Left cardiac atrium (tissue), 4 donors: ENCODE data around the gene SMYD3. TPM values are rescaled to one million over a fixed set of nuclear protein-coding genes. Genes with fewer than 3 reads are reported as not detected.
A peak's percentile ranks its signal among the peaks of the same experiment; 100 is the strongest.

Experiments
- ATAC-seq, 2 donors: fragments of 200-7000 bp; cut with Tn5 transposase; one replicate each; pipeline ENCODE4 v1.9.1; 2020; ENCODE audit warnings: mild to moderate bottlenecking in 2 of 2, moderate library complexity in 2 of 2
- DNase-seq: peaks from one replicate; pipeline ENCODE4 v3.0.0-alpha.2; 2020
- intact Hi-C, 2 donors: fragments of 100-400 bp; cut with DNase I; formaldehyde crosslinking; loops; one replicate each; pipeline versions ENCODE4 v1.14.1 to v1.15.1; 2022 to 2023
- total RNA-seq, 2 donors: library from RNA; stranded (reverse); fragmentation: NEBNext Ultra II Directional; extraction: Animal tissue kit (Norgen Biotek cat#: 25700); gene quantifications; one replicate each; pipeline ENCODE4 v1.2.1, GENCODE V29; 2021
- donor health status: DM: no; HTN: yes; CAD: no.
- donor health status: DM: no; HTN: yes; CAD: no; lungs with severe emphysema.
- donor health status: DM: yes; HTN: yes; CAD: no.
- donor health status: Dilated cardiomyopathy.

Gene SMYD3
- total RNA-seq, 2 donors from 2014 or later: 6.5 to 11.9 TPM

DNA sequence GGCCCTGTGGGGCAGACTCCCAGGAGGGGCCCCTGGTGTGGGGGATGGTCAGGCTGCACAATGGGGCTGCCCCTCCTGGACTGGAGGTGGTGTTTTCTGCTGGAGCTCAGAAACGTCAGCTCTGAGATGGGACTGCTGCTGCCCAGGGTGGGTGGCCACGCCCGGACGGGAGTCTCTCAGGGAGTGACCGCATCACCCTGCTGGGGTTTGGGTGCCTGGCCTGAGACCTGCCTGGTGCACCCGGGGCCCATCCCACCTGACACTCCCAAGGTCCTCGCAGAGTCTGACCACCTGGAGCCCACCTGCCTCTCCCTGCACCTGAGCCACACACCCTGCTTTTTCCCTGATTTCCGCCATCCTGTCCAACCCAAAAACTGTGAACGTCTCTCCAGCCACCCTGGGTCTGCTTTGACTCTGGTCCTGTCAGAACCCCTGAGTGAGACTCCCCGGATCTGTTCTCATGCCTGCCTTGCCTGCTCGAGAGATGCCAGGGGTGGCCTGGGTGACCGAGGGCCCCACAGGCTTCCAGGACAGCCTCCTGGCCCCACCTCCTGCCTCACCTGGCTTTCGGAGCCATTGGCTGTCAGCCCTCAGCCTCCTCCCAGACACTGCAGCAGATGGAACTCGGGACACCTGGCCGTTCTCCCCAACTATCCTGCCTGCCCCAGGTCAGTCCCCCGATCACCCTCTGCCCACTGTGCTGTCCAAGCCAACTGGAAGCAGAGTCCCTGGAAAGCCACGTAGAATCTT, 11.6 kb upstream of the SMYD3 start:
- intact Hi-C loops: no loop called here
- no peak for ATAC-seq
- DNase-seq: no peak

DNA sequence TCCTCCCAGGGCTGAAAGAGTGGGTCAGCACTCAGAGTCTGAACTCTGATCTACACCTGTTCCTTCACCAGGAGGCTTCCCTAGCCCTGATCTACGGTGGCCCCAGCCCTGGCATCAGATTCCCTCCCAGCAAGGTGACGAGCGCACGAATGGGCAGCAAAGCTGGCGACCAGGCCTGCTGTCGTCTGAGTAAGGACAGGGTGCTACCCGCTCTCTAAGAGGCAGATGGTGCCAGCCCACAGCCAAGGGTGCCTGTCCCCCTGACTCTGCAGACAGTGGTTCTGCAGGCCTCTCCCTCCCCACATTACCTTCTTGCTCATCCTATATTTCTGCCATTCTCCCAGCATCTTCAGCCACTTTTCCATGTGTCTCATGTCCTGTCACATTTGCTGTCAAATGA, 10.3 kb upstream of the SMYD3 start:
- intact Hi-C loops: no loop called here
- no peak for ATAC-seq
- no peak for DNase-seq

DNA sequence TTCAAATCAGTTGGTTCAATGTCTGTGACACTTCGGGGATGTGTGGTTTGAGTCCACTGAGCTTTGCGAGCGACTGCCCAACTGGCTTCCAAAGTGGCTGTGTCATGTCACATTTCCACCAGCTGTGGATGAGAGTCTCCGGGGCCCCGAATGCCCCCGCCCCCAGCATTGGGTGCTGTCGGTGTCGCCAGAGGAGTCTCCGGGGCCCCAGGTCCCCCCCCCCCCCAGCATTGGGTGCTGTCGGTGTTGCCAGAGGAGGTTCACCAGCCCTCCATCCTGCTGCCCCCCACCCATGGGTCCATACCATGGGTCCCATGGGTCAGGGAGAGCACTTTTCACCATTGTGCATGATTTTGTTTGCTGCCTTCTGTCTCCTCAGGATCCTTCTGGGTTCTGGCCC, 9.0 kb upstream of the SMYD3 start:
- DNase-seq (no peak), ATAC-seq (no peak)
- intact Hi-C loops: no loop called here

DNA sequence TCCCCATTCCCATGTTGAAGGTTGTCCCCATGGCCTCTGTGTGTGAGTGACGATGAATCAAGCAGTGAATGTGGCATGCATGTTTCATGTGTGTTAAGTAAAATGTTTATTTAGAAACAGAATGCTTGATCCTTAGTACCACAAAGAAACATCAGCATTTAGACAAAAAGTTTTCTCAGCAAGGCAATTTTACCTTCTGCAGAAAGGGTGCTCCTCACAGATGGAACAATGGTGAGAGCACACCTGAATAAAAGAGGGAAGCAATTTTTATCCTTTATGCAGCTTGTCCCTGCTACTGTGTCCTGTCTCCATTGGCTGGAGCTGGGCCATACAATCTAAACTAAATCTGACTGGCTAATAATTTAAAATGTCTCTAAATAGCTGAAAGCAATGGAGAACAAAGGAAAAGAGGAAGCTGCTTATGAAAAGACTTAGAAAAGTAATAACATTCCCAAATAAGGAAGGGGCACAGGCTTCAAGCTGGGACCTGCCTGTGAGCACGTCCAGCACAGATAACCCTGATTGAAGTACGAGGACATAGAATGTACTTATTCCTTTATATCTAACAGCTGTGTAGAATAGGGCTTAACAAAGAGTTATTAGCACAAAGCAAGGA, 8.4 kb upstream of the SMYD3 start:
- DNase-seq: no peak
- intact Hi-C loops: no loop called here
- ATAC-seq: no peak

DNA sequence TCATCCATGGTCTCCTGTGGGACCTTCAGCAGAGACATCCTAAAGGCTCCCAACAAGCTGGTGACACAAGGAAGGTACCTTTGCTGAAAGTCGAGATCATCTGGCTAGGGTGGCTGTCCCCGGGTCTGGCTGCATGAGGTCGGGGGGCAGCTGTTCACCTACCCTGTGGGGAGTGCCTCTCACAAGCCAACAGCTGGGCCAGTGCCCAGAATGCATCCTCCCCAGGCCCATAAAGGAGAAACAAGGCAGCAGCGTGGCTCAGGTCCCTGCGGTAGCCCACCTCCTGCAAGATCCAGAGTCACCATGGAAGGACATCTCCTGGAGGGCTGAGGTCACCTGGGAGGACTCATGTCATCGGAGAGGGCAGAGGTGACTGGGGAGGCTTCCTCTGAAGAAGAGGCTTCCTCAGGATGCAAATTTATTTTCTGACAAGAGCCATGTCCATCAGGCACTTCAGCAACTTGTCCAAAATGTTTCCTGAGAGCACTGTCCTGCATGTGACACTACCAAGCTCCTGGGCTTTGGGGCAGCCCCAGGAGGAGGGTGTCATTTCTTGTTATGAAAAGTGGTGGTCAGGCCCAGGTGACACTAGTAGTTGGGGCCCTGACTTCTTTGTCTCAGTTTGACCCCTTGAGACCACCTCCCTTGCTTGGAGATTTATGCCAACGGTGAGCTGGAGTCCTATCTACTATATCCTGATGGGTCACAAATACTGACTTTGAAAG, 6.7 kb upstream of the SMYD3 start:
- intact Hi-C loops: no loop called here
- no peak for DNase-seq
- ATAC-seq: no peak

DNA sequence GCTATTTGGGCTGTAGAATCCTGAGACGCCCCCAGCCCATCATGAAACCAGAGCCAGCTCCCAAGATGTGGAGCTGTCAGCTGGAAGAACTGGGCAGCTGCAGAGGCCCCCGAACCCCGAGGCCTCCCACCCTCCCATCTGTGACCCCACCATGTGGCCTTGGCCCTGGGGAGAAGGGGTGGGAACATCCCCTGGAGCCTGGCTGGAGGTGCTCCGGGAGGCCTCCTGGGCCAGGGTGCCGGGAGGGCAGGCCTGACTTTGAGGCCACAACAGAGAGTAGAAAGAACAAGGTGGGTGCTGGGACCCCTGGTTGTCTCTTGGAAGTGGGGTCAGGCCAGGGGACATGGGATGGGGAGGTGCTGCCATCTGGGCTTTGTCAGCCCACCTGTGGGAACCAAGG, 6.0 kb upstream of the SMYD3 start:
- ATAC-seq: no peak
- no peak for DNase-seq
- intact Hi-C loops: no loop called here

DNA sequence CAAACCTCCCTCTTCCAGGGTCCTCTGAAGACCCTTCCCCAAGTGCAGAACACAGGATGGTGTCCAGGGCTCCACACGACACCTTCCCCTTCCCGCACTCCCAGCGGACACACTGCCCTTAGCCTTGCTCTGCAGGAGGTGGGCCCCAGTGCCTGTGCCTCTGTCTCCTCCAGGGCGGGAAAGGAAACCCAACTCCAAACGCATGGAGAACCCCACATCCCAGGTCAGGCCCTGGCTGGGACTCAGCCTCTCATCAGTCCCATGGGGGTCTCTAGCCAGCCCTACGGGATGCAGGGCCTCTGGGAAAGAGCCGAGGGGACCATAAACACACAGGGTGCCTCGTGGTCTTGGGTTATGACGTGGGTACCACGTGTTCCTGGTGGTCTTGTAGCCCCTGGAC, 5.6 kb upstream of the SMYD3 start:
- ATAC-seq (no peak), DNase-seq (no peak)
- intact Hi-C loops: no loop called here

DNA sequence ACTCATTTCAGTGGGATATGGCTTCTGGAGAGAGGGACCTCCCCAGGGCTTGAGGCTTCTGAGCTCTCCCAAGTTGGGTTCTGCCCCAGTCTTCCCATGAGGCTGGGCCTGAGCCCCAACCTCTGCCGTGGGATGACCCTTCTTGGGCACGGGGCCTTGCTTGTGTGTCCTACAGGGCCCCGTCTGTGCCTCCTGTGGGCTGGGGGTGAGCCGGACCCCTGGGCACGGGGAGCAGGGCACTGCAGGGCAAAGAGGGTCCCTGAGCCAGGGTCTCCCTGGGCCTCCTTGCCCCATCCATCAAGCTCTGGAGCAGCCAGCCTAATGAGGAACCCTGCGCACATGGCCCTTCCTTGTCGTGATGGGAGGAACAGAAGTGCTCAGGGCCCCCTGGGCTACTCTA, 5.2 kb upstream of the SMYD3 start:
- intact Hi-C loops: no loop called here
- DNase-seq (no peak), ATAC-seq (no peak)

DNA sequence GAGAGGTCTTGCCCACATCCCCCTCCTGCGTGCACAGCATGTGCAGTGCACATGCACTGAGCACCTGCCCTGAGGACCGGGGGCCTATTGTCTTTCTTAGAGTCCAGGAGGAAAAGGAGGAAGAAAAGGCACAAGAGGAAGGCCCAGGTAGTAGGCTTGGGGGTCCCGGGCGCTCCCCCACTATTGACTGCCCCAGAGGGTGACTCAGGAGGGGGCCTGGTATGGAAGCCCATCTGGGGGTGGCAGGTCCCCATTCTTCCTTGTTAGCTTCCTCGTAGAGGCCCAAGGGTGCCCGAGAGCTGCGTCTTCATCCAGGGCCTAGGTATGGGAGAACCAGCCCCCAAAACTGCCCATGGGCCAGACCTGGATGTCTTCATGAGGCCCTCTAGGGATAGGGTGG, 4.1 kb upstream of the SMYD3 start:
- ATAC-seq (no peak), DNase-seq (no peak)
- intact Hi-C loops: no loop called here

DNA sequence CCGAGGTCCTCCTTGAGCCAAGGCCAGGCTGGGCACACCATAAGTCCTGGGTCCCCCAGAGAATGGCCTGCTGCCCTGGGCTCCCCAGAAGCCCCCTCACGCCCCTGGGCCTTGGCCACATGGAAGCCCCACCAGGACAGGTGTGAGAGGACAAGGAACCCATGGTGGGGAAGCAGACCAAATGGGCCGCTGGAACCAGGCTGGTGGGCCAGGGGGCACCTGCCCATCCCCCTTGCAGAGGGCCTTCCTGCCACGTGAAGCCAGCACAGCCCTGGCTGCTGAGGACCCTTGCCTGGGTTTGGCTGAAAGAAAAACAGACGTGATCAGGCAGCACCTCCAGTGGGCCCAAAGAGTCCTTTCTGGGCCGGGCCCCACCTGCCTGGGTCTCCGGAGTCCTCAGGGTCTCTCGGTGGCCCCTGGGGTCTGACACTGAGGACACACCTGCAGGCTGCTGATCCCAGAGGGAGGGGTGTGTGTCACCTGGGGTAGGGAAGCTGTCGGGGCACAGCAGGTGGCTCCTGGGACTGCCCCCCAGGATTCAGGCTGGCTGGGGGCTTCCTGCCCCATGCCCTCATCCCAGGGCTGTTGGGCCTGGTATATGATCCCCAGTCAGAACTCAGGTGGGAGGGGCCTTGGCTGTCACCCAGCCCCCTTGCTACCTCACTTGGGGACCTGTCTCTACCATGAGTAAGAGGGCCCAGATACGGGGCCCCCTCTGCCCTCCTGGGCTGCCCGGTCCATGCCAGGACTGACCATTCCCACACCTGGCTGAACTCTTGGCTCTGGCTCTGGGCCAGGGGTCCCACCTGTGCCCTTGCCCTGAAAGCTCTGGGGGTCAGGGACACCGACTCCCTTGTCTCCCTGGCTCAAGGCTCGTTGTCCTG, 3.3 kb upstream of the SMYD3 start:
- intact Hi-C loops: no loop called here
- ATAC-seq: no peak

DNA sequence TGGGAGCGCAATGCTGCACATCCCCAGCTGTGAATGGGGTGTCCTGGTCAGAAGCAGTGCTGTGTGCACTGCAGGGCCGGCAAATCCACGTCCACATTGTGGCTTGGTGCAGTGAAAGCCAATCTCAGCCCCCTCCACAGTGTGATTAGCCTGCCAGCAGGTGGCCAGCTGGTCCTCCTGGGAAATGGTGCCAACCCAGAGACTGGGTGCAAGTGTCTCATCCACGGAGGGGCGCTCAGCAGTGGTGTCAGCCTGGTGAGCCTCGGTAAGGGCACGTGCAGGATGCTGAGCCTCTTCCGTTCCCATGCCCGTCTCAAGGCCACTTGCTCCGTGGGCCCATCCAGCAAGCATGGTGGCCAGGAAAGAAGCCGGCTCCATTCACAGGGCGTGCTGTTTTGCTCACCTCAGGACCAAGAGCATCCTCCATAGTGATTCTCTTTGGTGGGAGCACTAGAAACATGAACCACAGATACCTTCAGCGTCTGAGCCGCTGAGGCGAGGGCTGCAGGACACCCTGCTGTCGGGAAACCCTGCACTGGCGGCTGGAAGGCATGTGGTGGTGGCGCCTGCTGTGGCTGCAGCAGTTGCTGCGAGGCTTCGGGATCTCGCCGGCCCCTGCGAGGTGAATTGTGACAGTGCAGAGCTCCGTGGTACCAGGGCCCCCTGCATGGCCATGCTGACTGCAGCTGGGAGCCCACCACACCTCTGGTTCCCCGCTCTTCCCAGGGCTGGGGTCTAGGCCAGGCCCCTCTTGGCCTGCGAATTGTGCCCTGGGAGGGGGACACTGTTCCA, 2.0 kb upstream of the SMYD3 start:
- intact Hi-C loops: no loop called here
- DNase-seq (no peak), ATAC-seq (no peak)

More for the DNA sequence above, 3.3 kb upstream of the SMYD3 start:
- DNase-seq: no peak

DNA sequence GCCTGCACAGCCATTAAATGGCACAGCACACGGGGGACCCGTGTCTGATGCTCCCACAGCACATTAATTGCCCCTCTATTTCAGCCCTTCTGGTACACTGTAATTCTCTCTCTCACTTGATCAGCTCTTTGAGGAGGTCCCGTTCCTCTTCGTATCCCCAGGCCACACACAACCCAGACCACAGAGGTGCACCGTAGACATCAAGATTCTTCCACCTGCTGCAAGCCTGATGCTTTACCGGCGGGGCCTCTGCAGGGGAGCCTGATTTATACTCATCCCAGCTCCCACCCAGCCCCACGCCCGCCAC, 759 bp downstream of the SMYD3 start:
- no peak for DNase-seq
- intact Hi-C loops: no loop called here
- ATAC-seq: peak in 1 of 2 donors; percentile 23

DNA sequence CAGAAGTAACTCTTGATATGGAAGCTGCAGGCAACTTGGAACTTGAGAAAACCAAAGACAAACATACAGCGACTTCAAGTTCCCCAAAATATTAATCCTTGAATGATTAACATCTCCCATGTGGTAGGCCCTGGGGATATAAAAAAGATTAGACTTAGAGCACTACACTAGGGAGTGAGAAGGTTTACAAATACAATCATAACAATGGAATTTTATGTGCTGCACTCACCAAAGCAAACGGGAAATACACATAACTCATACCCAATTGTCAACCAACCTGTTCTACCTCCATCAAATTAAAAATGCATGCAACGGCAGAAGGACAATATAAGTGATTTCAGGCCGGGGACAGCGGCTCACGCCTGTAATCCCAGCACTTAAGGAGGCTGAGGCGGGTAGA, 3.7 kb downstream of the SMYD3 start:
- intact Hi-C loops: loop anchor here in 1 of 2 donors (5.0 kb wide), 1 partner anchor 194 kb away; no protein-coding TSS in a partner anchor
- ATAC-seq: no peak

DNA sequence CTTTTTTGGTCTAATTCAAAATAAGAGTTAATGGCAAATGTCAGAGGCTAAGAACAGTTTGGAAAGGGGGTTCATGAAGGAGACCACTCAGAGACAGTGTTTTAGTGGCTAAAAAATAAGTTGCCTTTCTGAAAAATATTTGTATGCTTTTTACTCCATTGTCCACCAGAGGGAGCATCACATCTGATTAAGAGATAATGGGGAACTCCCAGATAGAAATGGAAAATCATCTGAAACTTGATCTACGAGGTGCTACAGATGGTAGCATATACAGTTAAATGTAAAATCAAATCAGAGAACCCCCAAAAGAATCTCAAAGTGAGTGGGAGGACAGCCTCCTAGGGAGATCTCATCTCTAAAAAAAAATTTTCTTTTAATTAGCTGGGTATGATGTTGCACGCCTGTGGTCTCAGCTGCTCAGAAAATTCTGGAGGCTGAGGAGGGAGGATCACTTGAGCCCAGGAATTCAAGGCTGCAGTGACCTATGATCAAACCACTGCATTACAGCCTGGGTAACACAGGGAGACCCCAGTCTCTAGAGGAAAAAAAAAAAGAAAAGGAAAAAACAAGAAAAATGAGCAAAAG, 9.7 kb downstream of the SMYD3 start:
- ATAC-seq: peak in 1 of 2 donors; percentile 35
- intact Hi-C loops: loop anchor here in 1 of 2 donors (2.0 to 5.0 kb wide), 2 partner anchors 203 to 255 kb away; no protein-coding TSS in a partner anchor
- no peak for DNase-seq

More for the DNA sequence above, 3.7 kb downstream of the SMYD3 start:
- no peak for DNase-seq

DNA sequence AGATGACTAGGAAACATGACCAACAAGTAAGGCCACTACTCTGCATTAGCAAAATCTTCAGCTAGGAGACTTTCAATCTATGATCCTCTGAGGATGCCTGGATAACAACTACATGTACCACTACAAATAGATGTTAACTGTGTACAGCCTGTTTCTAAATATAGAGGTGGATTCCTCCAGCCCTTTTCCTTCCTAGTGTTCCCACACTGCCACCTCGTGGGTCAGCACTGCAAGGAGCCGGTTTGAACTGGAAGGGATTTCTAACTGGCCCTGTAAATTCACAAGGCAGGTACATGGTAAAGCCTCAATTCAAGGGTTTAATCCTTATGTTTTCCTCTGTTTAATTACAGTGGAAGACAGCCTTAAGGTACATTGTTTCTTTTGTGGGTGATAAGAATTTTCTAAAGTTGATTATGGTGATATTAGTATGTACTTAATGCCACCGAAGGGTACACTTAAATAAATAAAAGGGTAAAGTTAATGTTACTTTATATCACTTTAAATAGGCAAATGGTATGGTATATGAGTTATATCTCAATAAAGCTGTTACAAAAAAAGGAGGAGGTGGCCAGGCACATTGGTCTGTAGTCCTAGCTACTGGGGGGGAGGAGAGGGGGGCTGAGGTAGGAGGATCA, 14.4 kb downstream of the SMYD3 start:
- intact Hi-C loops: loop anchor here in 1 of 2 donors (2.0 to 5.0 kb wide), 2 partner anchors 480 to 1340 kb away; no protein-coding TSS in a partner anchor
- DNase-seq (peak; percentile 64), ATAC-seq (peak; percentile 92 to 94)

DNA sequence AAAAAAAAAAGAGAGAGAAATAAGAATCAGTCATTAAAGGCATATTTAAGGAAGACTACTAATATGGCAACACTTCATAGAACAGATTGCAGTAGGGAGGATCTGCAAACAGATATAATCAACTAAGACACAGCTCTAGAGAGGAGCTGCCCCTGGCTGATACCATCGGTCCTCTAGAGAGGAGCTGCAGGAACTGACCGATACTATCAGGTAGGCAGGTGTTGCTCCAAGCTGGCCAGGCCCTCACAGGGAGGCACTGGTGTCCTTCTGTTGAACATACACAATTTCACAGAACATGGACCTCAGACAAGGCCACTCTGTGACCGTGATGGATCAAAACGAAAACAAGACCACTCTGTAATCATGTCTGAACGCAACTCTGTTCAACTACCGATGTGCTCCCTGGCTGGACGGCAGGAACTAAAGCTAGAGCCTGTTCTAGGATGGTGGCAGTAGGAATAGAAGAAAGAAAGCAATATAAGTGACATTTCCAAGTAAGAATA, 15.5 kb downstream of the SMYD3 start:
- no peak for ATAC-seq
- intact Hi-C loops: loop anchor here in 1 of 2 donors (2.0 to 5.0 kb wide), 2 partner anchors 479 to 1339 kb away; no protein-coding TSS in a partner anchor
- no peak for DNase-seq

DNA sequence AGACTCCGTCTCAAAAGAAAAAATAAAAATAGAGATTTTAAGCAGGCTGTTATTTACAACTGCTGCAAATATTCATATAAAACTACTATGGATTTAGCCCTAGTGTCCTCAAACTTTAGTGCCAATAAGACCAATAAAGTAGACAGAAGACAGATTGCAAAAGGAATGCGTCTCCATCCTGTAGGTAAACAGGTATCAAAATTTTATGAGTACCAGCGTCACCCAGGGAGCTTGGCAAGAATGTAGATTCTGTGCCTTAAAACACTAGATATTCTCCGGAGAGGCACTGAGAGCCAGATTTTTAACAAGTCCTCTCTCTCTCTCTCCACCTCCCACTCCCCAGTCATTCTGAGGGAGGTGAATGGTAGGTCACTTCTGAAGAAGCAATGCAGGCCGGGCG, 18.4 kb downstream of the SMYD3 start:
- intact Hi-C loops: no loop called here
- ATAC-seq: no peak

DNA sequence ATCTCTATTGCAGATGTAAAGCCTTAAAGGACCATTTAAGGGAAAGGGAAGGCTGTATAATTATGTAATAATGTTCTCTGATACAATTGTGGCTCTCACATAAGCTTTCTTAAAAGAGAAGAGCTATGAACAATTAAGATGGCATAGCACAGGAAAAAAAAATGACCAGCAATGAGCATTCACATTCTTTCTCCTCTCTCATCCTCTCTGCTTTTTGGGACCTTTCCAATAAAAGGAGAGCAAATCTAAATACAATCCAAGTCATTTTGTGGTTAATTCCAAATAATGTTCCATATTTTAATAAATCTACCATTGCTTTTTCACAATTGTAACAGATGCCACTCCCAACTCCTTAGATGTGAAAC, 23.5 kb downstream of the SMYD3 start:
- no peak for DNase-seq
- intact Hi-C loops: no loop called here
- ATAC-seq: no peak

More for the DNA sequence above, 18.4 kb downstream of the SMYD3 start:
- DNase-seq: no peak
